ENCODE data around the gene TMIGD1. TPM values are rescaled to one million over a fixed set of nuclear protein-coding genes. Genes with fewer than 3 reads are reported as not detected.

Gene TMIGD1
- total RNA-seq, 1 donor from 2014 or later = not detected

DNA sequence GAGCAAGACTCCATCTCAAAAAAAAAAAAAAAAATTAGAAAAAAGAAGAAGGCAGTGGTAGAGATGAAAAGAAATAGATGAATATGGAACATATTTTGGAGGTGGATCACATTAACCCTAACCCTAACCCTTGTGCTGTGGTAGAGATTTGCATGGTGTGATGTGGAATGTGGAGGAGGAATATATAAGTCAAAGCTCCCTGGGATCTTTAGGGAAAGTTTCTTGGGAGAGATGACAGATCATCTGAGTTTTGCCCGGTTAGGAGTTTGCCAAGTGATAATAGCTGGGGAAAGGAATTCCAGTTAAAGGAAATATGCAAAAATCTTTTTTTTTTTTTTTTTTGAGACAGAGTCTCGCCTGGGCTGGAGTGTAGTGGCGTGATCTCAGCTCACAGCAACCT is 29.1 kb downstream of the TMIGD1 start:
- H3K9me3 Mint-ChIP-seq (ENCODE audit: low read depth) = peaks cover 4% of the 10 kb centered on the region
- H3K4me3 Mint-ChIP-seq (ENCODE audit: low read depth) = no peak overlapping the region
- no peaks in the 10 kb centered on the region for H3K4me1 Mint-ChIP-seq (ENCODE audit: low read depth)
- DNase-seq (ENCODE audit: low spot score, unreplicated experiment) = no peak
- TF ChIP-seq CTCF (IDR thresholded peaks at IDR 0.05; ENCODE audit: unreplicated experiment) = no peak
- peaks cover 2% of the 10 kb centered on the region for H3K27me3 Mint-ChIP-seq
- H3K27ac Mint-ChIP-seq = no peak overlapping the region
- no peaks in the 10 kb centered on the region for H3K36me3 Mint-ChIP-seq (ENCODE audit: insufficient read depth)

DNA sequence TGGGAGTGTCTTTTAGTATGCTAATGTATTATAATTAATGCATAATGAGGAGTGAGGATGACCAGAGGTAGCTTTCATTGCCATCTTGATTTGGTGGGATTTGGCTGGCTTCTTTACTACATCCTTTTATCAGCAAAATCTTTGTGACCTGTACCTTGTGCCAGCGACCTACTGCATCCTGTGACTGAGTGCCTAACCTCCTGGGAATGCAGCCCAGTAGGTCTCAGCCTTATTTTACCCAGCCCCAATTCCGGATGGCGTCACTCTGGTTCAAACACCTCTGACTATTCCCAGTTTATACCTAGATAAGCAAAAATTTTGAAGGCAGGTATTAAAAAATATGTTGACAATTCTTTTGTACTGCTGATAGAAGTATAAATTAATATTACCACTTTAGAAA is 31.6 kb downstream of the TMIGD1 start:
- Mint-ChIP-seq H3K36me3 (ENCODE audit: insufficient read depth) (no peaks in the 10 kb centered on the region), H3K4me3 (ENCODE audit: low read depth) (no peak overlapping the region), H3K9me3 (ENCODE audit: low read depth) (peaks cover 4% of the 10 kb centered on the region), H3K4me1 (ENCODE audit: low read depth) (no peaks in the 10 kb centered on the region), H3K27ac (no peak overlapping the region), H3K27me3 (peaks cover 5% of the 10 kb centered on the region)
- no peak for TF ChIP-seq CTCF (IDR thresholded peaks at IDR 0.05; ENCODE audit: unreplicated experiment)
- DNase-seq (ENCODE audit: low spot score, unreplicated experiment) = no peak

- no peaks in the 10 kb centered on the region for H3K36me3 Mint-ChIP-seq (ENCODE audit: insufficient read depth)
- peaks cover 7% of the 10 kb centered on the region for H3K27me3 Mint-ChIP-seq
- no peak for DNase-seq (ENCODE audit: low spot score, unreplicated experiment)
- H3K4me1 Mint-ChIP-seq (ENCODE audit: low read depth) = no peaks in the 10 kb centered on the region
- TF ChIP-seq CTCF (IDR thresholded peaks at IDR 0.05; ENCODE audit: unreplicated experiment) = no peak
- H3K27ac Mint-ChIP-seq = no peak overlapping the region
- H3K4me3 Mint-ChIP-seq (ENCODE audit: low read depth) = no peak overlapping the region
- peaks cover 4% of the 10 kb centered on the region for H3K9me3 Mint-ChIP-seq (ENCODE audit: low read depth)
These were observed 33.0 kb downstream of the TMIGD1 start for GRCh38 chr17:30300818-30301217.

GRCh38 chr17:30299000-30299399 is 34.9 kb downstream of the TMIGD1 start:
- H3K27me3 Mint-ChIP-seq = peaks cover 5% of the 10 kb centered on the region
- H3K36me3 Mint-ChIP-seq (ENCODE audit: insufficient read depth) = no peaks in the 10 kb centered on the region
- H3K27ac Mint-ChIP-seq = no peak overlapping the region
- no peaks in the 10 kb centered on the region for H3K4me1 Mint-ChIP-seq (ENCODE audit: low read depth)
- DNase-seq (ENCODE audit: low spot score, unreplicated experiment) = no peak
- no peak overlapping the region for H3K4me3 Mint-ChIP-seq (ENCODE audit: low read depth)
- TF ChIP-seq CTCF (IDR thresholded peaks at IDR 0.05; ENCODE audit: unreplicated experiment) = peak; percentile 15
- H3K9me3 Mint-ChIP-seq (ENCODE audit: low read depth) = peaks cover 4% of the 10 kb centered on the region

- H3K27ac Mint-ChIP-seq = no peak overlapping the region
- H3K9me3 Mint-ChIP-seq (ENCODE audit: low read depth) = peaks cover 4% of the 10 kb centered on the region
- no peaks in the 10 kb centered on the region for H3K4me1 Mint-ChIP-seq (ENCODE audit: low read depth)
- peaks cover 5% of the 10 kb centered on the region for H3K27me3 Mint-ChIP-seq
- no peak for TF ChIP-seq CTCF (IDR thresholded peaks at IDR 0.05; ENCODE audit: unreplicated experiment)
- DNase-seq (ENCODE audit: low spot score, unreplicated experiment) = no peak
- H3K36me3 Mint-ChIP-seq (ENCODE audit: insufficient read depth) = no peaks in the 10 kb centered on the region
- H3K4me3 Mint-ChIP-seq (ENCODE audit: low read depth) = no peak overlapping the region
These were observed 36.1 kb downstream of the TMIGD1 start for GRCh38 chr17:30297715-30298114.
